Fibroblast of mammary gland (primary cell): ENCODE measurements around the gene PPP2R2C.

Experiments
- DNase-seq: peaks from one replicate; pipeline ENCODE4 v3.0.0-alpha.2; 2010; ENCODE audit warnings: low read depth
- H3K4me3 ChIP-seq: 2 replicates; pipeline ENCODE4 v1.5.1; 2011; ENCODE audit warnings: low read depth, mild to moderate bottlenecking, low read length, moderate library complexity; ENCODE audit not compliant: control insufficient read depth
- TF ChIP-seq, protein P1 (sequence below): conservative IDR thresholded peaks from 2 replicates; pipeline ENCODE4 v1.5.1; 2011; ENCODE audit warnings: low read depth, low read length, inconsistent platforms; ENCODE audit not compliant: control insufficient read depth, insufficient read depth

Gene PPP2R2C

DNA sequence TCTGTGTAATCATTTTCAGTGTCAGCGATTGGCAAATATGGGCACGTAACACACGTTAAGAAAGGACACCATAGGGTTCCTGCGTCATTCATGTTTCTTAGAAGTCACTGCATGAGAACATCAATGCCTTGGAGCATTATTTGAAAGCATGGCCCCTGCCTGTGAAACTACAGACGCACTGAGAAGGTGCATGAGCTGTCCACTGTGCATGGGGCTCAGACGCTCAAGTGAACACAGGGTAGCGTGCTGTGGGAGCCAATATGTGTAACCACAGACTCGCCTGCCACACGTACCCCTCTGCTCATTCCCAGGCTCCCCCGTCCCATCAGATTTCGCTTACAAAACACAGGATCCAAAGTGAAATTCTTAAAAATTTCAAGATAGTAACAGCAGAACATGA, 6.5 kb downstream of the PPP2R2C start:
- TF ChIP-seq, protein P1, sequence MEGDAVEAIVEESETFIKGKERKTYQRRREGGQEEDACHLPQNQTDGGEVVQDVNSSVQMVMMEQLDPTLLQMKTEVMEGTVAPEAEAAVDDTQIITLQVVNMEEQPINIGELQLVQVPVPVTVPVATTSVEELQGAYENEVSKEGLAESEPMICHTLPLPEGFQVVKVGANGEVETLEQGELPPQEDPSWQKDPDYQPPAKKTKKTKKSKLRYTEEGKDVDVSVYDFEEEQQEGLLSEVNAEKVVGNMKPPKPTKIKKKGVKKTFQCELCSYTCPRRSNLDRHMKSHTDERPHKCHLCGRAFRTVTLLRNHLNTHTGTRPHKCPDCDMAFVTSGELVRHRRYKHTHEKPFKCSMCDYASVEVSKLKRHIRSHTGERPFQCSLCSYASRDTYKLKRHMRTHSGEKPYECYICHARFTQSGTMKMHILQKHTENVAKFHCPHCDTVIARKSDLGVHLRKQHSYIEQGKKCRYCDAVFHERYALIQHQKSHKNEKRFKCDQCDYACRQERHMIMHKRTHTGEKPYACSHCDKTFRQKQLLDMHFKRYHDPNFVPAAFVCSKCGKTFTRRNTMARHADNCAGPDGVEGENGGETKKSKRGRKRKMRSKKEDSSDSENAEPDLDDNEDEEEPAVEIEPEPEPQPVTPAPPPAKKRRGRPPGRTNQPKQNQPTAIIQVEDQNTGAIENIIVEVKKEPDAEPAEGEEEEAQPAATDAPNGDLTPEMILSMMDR, result no peak
- DNase-seq, result no peak
- H3K4me3 ChIP-seq, result no peak overlapping the region

GRCh38 chr4:6464842-6465588, 7.4 kb downstream of the PPP2R2C start:
- H3K4me3 ChIP-seq, result no peak overlapping the region
- DNase-seq, result peak; percentile 19
- TF ChIP-seq, protein P1, result no peak

GRCh38 chr4:6463311-6464289, 8.8 kb downstream of the PPP2R2C start:
- H3K4me3 ChIP-seq, result no peak overlapping the region
- TF ChIP-seq, protein P1, result no peak
- no peak for DNase-seq

DNA sequence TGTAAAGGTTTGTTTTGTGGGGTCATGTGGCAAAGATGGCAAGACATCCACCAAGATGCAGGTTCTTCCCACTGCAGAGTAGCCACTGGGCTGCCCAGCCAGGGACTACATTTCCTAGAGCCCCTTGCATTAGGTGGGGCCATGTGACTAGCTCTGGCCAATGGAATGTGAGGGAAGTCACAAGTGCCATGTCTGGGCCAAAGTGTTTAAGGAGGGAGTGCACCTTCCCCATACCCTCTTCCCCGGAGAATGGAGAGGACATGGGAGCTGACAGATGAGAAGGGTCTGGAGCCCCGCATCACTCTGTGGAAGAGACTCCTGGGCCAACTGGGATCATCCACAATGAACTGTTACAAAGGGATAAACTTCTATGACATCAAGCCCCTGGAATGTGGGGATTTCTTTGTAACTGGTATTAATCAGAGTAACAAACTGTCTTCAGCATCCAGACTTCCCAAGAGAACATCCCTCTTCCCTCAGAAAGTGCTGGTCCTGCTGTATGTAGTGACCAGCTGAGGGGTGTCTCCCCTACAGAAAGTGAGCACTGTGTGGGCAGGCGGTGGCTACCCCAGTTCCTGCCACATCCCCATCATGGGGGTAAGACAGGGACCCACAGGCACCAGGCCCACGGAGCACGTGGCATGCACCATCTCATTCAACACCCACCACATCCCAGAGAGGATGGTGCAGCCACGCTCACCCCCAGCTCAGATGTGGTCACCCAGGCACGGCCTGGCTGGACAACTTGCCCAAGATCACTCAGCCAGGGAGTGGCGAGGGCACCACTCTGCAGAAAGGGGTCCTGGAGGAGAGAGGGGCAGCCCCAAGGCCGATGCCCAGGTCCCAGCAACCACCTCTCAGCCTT, 10.9 kb downstream of the PPP2R2C start:
- peak; percentile 12 for DNase-seq
- H3K4me3 ChIP-seq, result no peak overlapping the region
- TF ChIP-seq, protein P1, result no peak

DNA sequence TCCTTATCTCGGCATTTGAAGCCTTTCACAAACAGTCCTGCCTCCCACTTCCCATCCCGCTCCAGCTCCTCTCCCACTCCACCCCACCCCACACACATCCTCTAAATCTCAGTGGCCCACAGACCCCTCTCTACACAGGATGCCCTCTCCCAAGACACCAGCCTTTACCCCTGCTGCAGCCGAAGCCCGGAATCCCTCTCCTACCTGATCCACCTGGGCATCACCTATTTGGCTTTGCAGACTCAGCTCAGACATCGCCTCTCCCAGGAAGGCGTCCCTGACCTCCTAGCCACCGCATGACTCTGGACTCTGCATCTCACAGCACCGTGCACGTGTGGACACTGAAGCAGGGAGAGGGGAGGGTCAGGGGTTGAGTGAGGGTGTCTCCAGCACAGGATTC, 11.5 kb downstream of the PPP2R2C start:
- TF ChIP-seq, protein P1, result no peak
- H3K4me3 ChIP-seq, result no peak overlapping the region
- DNase-seq, result no peak

- TF ChIP-seq, protein P1, result no peak
- DNase-seq, result no peak
- no peak overlapping the region for H3K4me3 ChIP-seq
These were observed 13.9 kb downstream of the PPP2R2C start for GRCh38 chr4:6458528-6458927.
